ENCODE measurements around the gene ARGLU1.

The ARGLU1 gene

GRCh38 chr13:106503730-106504453, 64.0 kb downstream of the ARGLU1 start:
- DNase-seq (ENCODE audit: low read depth in 2 of 2, low spot score in 1 of 2): no peak

- no peak for DNase-seq (ENCODE audit: low read depth in 2 of 2, low spot score in 1 of 2)
These were observed 64.7 kb downstream of the ARGLU1 start for GRCh38 chr13:106503272-106503671.

GRCh38 chr13:106500445-106500844, 67.5 kb downstream of the ARGLU1 start:
- no peak for DNase-seq (ENCODE audit: low read depth in 2 of 2, low spot score in 1 of 2)

- DNase-seq (ENCODE audit: low read depth in 2 of 2, low spot score in 1 of 2): no peak
These were observed 68.0 kb downstream of the ARGLU1 start for GRCh38 chr13:106499896-106500295.

GRCh38 chr13:106499113-106499512, 68.8 kb downstream of the ARGLU1 start:
- DNase-seq (ENCODE audit: low read depth in 2 of 2, low spot score in 1 of 2): no peak

- no peak for DNase-seq (ENCODE audit: low read depth in 2 of 2, low spot score in 1 of 2)
These were observed 69.4 kb downstream of the ARGLU1 start for GRCh38 chr13:106498571-106498970.

GRCh38 chr13:106498158-106498557, 69.8 kb downstream of the ARGLU1 start:
- no peak for DNase-seq (ENCODE audit: low read depth in 2 of 2, low spot score in 1 of 2)

- DNase-seq (ENCODE audit: low read depth in 2 of 2, low spot score in 1 of 2): no peak
These were observed 70.9 kb downstream of the ARGLU1 start for GRCh38 chr13:106497079-106497478.

GRCh38 chr13:106496072-106496997, 71.6 kb downstream of the ARGLU1 start:
- DNase-seq (ENCODE audit: low read depth in 2 of 2, low spot score in 1 of 2): no peak

GRCh38 chr13:106494936-106495335, 73.0 kb downstream of the ARGLU1 start:
- DNase-seq (ENCODE audit: low read depth in 2 of 2, low spot score in 1 of 2): no peak

- no peak for DNase-seq (ENCODE audit: low read depth in 2 of 2, low spot score in 1 of 2)
These were observed 73.4 kb downstream of the ARGLU1 start for GRCh38 chr13:106494506-106494905.

- no peak for DNase-seq (ENCODE audit: low read depth in 2 of 2, low spot score in 1 of 2)
These were observed 74.3 kb downstream of the ARGLU1 start for GRCh38 chr13:106493533-106494220.

GRCh38 chr13:106492588-106493475, 75.1 kb downstream of the ARGLU1 start:
- DNase-seq (ENCODE audit: low read depth in 2 of 2, low spot score in 1 of 2): no peak

GRCh38 chr13:106491928-106492587, 75.9 kb downstream of the ARGLU1 start:
- DNase-seq (ENCODE audit: low read depth in 2 of 2, low spot score in 1 of 2): no peak
